ENCODE measurements around the gene TNS3. TPM values are rescaled to one million over a fixed set of nuclear protein-coding genes. Genes with fewer than 3 reads are reported as not detected.
"Not testable (repeated sequence)": the region's sequence is repeated elsewhere in the genome, so short reads cannot be mapped to it uniquely, and the experiment has no call there.

The TNS3 gene
- total RNA-seq, 1 experiment from 2014 or later = 28.9 TPM

GRCh38 chr7:47475880-47476227 lies 106.1 kb downstream of the TNS3 start:
- H3K4me3 ChIP-seq (ENCODE audit: insufficient read depth, low read depth, low read length) = no peak overlapping the region
- no peak for DNase-seq
- H3K36me3 ChIP-seq (replicated peaks; ENCODE audit: control insufficient read depth, insufficient read depth, low read length) = no peaks in the 10 kb centered on the region
- peaks cover 4% of the 10 kb centered on the region; the same call in 1 of the 2 replicates for H3K27me3 ChIP-seq (ENCODE audit: control insufficient read depth, insufficient read depth, low read length)

- no peak overlapping the region for H3K4me3 ChIP-seq (ENCODE audit: insufficient read depth, low read depth, low read length)
- no peaks in the 10 kb centered on the region for H3K36me3 ChIP-seq (replicated peaks; ENCODE audit: control insufficient read depth, insufficient read depth, low read length)
- peaks cover 4% of the 10 kb centered on the region; the same call in 1 of the 2 replicates for H3K27me3 ChIP-seq (ENCODE audit: control insufficient read depth, insufficient read depth, low read length)
- DNase-seq = peak; percentile 84
Measured at GRCh38 chr7:47474937-47475879, 106.7 kb downstream of the TNS3 start.

GRCh38 chr7:47474211-47474936 lies 107.5 kb downstream of the TNS3 start:
- Histone ChIP-seq H3K36me3 (replicated peaks; ENCODE audit: control insufficient read depth, insufficient read depth, low read length) (no peaks in the 10 kb centered on the region), H3K4me3 (ENCODE audit: insufficient read depth, low read depth, low read length) (no peak overlapping the region), H3K27me3 (ENCODE audit: control insufficient read depth, insufficient read depth, low read length) (no peaks in the 10 kb centered on the region)
- DNase-seq = no peak

- DNase-seq = no peak
- Histone ChIP-seq H3K27me3 (ENCODE audit: control insufficient read depth, insufficient read depth, low read length) (no peaks in the 10 kb centered on the region), H3K4me3 (ENCODE audit: insufficient read depth, low read depth, low read length) (no peak overlapping the region), H3K36me3 (replicated peaks; ENCODE audit: control insufficient read depth, insufficient read depth, low read length) (no peaks in the 10 kb centered on the region)
Measured at GRCh38 chr7:47473499-47474210, 108.3 kb downstream of the TNS3 start.

GRCh38 chr7:47472444-47473157 lies 109.3 kb downstream of the TNS3 start:
- Histone ChIP-seq H3K36me3 (replicated peaks; ENCODE audit: control insufficient read depth, insufficient read depth, low read length) (no peaks in the 10 kb centered on the region), H3K4me3 (ENCODE audit: insufficient read depth, low read depth, low read length) (no peak overlapping the region), H3K27me3 (ENCODE audit: control insufficient read depth, insufficient read depth, low read length) (no peaks in the 10 kb centered on the region)
- no peak for DNase-seq

GRCh38 chr7:47471831-47472230 lies 110.1 kb downstream of the TNS3 start:
- no peak for DNase-seq
- Histone ChIP-seq H3K36me3 (replicated peaks; ENCODE audit: control insufficient read depth, insufficient read depth, low read length) (no peaks in the 10 kb centered on the region), H3K27me3 (ENCODE audit: control insufficient read depth, insufficient read depth, low read length) (no peaks in the 10 kb centered on the region), H3K4me3 (ENCODE audit: insufficient read depth, low read depth, low read length) (no peak overlapping the region)

- Histone ChIP-seq H3K4me3 (ENCODE audit: insufficient read depth, low read depth, low read length) (no peak overlapping the region), H3K27me3 (ENCODE audit: control insufficient read depth, insufficient read depth, low read length) (no peaks in the 10 kb centered on the region), H3K36me3 (replicated peaks; ENCODE audit: control insufficient read depth, insufficient read depth, low read length) (no peaks in the 10 kb centered on the region)
- DNase-seq = no peak
Measured at GRCh38 chr7:47471358-47471703, 110.6 kb downstream of the TNS3 start.

- Histone ChIP-seq H3K4me3 (ENCODE audit: insufficient read depth, low read depth, low read length) (no peak overlapping the region), H3K27me3 (ENCODE audit: control insufficient read depth, insufficient read depth, low read length) (no peaks in the 10 kb centered on the region), H3K36me3 (replicated peaks; ENCODE audit: control insufficient read depth, insufficient read depth, low read length) (no peaks in the 10 kb centered on the region)
- peak; percentile 85 for DNase-seq
Measured at GRCh38 chr7:47470567-47471357, 111.1 kb downstream of the TNS3 start.

GRCh38 chr7:47469846-47470245 lies 112.1 kb downstream of the TNS3 start:
- not testable (repeated sequence) for H3K4me3 ChIP-seq (ENCODE audit: insufficient read depth, low read depth, low read length); DNase-seq; H3K27me3 ChIP-seq (ENCODE audit: control insufficient read depth, insufficient read depth, low read length); H3K36me3 ChIP-seq (replicated peaks; ENCODE audit: control insufficient read depth, insufficient read depth, low read length)

GRCh38 chr7:47466832-47467231 lies 115.1 kb downstream of the TNS3 start:
- DNase-seq = no peak
- H3K36me3 ChIP-seq (replicated peaks; ENCODE audit: control insufficient read depth, insufficient read depth, low read length) = no peaks in the 10 kb centered on the region
- H3K4me3 ChIP-seq (ENCODE audit: insufficient read depth, low read depth, low read length) = no peak overlapping the region
- no peaks in the 10 kb centered on the region for H3K27me3 ChIP-seq (ENCODE audit: control insufficient read depth, insufficient read depth, low read length)

- no peaks in the 10 kb centered on the region for H3K36me3 ChIP-seq (replicated peaks; ENCODE audit: control insufficient read depth, insufficient read depth, low read length)
- no peak overlapping the region for H3K4me3 ChIP-seq (ENCODE audit: insufficient read depth, low read depth, low read length)
- DNase-seq = no peak
- no peaks in the 10 kb centered on the region for H3K27me3 ChIP-seq (ENCODE audit: control insufficient read depth, insufficient read depth, low read length)
Measured at GRCh38 chr7:47465191-47465590, 116.7 kb downstream of the TNS3 start.

- DNase-seq = no peak
- Histone ChIP-seq H3K36me3 (replicated peaks; ENCODE audit: control insufficient read depth, insufficient read depth, low read length) (no peaks in the 10 kb centered on the region), H3K27me3 (ENCODE audit: control insufficient read depth, insufficient read depth, low read length) (no peaks in the 10 kb centered on the region), H3K4me3 (ENCODE audit: insufficient read depth, low read depth, low read length) (no peak overlapping the region)
Measured at GRCh38 chr7:47464266-47464665, 117.6 kb downstream of the TNS3 start.

GRCh38 chr7:47461746-47462145 lies 120.2 kb downstream of the TNS3 start:
- no peaks in the 10 kb centered on the region for H3K27me3 ChIP-seq (ENCODE audit: control insufficient read depth, insufficient read depth, low read length)

More at GRCh38 chr7:47461746-47462145, 120.2 kb downstream of the TNS3 start:
- H3K36me3 ChIP-seq (replicated peaks; ENCODE audit: control insufficient read depth, insufficient read depth, low read length) = no peaks in the 10 kb centered on the region
- no peak overlapping the region for H3K4me3 ChIP-seq (ENCODE audit: insufficient read depth, low read depth, low read length)
- DNase-seq = no peak

Data from H7 (cell line).